Measurements from ENCODE around the gene PNMA8B.
A peak's percentile ranks its signal among the peaks of the same experiment; 100 is the strongest.

PNMA8B gene

DNA sequence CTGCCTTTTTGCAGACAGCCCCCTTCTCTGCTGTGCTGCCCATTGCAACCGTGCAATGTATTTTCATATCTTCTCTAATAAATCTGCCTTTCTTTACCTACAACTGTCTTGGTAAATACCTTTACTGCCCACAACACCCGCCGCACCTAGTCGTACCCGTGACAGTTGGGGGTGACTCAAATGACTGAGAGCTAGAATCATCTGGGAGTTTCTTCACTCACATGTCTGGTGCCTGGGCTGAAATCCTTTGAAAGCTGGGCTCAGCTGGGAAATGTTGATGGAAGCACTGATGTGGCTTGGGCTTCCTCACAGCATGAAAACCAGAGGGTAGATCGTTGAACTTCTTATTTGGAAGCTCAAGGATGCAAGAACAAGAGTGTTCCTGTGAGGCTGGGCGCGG lies 21.5 kb downstream of the PNMA8B start:
- TF ChIP-seq, protein P1, sequence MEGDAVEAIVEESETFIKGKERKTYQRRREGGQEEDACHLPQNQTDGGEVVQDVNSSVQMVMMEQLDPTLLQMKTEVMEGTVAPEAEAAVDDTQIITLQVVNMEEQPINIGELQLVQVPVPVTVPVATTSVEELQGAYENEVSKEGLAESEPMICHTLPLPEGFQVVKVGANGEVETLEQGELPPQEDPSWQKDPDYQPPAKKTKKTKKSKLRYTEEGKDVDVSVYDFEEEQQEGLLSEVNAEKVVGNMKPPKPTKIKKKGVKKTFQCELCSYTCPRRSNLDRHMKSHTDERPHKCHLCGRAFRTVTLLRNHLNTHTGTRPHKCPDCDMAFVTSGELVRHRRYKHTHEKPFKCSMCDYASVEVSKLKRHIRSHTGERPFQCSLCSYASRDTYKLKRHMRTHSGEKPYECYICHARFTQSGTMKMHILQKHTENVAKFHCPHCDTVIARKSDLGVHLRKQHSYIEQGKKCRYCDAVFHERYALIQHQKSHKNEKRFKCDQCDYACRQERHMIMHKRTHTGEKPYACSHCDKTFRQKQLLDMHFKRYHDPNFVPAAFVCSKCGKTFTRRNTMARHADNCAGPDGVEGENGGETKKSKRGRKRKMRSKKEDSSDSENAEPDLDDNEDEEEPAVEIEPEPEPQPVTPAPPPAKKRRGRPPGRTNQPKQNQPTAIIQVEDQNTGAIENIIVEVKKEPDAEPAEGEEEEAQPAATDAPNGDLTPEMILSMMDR (IDR thresholded peaks at IDR 0.05; ENCODE audit: insufficient read depth, missing control alignments): no peak
- FAIRE-seq (no peak), DNase-seq (ENCODE audit: insufficient read length, low spot score) (no peak)

DNA sequence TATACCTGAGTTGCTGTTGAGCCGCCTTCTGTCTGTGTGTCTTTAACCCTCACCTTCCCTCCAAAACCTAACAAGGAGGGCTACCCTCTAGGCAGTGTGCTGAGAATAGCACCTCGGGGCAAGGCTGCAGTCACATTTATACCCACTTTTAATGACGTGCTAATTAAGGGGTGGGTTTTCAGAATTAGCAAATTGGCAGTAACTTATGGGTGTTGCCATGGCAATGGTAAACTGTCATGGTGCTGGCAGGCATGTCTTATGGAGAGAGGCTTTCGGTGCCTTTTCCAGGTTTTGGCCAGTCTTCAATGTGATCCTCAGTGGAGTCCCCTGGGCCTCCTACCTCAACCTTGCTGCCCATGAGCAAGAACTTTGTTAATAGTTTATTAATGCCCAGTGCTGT lies 23.1 kb downstream of the PNMA8B start:
- TF ChIP-seq, protein P1 (IDR thresholded peaks at IDR 0.05; ENCODE audit: insufficient read depth, missing control alignments): no peak
- no peak for FAIRE-seq

DNA sequence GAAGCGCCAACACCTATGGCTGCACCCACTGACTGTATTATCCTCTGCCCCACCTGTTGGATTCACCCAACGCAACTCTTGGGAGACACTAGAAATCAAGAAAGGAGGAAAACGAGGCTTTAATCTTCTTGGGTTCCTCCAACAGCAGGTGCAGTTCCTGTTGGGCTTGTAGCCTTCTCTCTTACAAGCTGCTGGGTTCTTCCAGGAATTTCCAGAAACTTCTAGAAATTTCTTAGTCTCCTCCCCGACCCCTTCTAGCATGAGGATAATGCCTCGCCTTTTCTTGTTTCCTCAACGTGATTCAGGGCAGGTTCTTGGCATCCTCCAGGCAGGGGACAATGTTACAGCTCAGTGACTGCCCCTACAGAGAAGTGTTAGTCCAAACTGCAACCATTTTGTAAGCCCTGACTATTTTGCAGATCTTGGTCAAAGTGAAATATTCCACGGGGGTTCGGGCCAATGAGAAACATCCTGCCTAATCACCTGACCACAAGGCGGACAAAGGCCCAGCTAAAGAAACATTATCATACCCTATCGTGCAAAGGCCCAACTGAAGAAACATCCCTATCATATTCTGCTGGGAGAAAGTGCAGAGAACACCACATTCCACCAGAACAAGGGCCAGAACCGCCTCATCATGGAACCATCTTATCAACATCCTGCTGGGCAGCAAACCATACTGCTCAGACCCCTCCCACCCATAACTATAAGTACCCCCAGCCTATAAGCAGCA lies 23.7 kb downstream of the PNMA8B start:
- no peak for FAIRE-seq
- DNase-seq (ENCODE audit: insufficient read length, low spot score): no peak
- TF ChIP-seq, protein P1 (IDR thresholded peaks at IDR 0.05; ENCODE audit: insufficient read depth, missing control alignments): no peak

More for the DNA sequence above, 23.1 kb downstream of the PNMA8B start:
- no peak for DNase-seq (ENCODE audit: insufficient read length, low spot score)

DNA sequence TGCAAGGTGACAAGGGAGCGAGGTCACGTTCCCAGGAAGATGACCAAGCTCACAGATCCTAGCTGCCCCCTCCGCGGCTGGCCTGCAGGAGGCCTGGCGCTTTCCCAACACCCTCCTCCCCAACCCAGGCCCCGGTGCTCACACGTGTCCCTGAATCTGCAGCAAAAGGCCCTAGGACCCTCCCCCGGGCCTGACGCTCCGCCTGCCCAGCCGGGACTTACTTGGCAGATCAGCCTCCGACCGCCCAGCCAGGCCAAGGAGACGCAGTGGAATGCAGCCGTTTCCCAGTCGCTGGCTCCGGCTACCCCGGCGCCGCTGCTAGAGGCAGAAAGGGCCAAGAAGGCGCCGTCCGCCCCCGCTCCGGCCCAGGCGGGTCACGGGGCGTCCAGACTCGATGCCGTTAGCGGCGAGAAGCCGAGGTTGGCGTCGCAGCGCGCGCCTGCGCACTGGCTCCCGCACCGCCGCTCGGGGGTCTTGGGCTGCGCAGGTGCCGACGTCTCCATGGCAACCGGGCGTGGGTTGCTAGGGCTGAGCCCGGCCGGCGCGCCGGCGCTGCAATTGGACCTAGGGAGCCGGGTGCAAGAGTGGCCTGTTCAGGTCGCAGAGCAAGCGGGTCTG lies 24.4 kb downstream of the PNMA8B start, which contains the start of gene PNMA8A:
PNMA8A (minus strand) TSS at position 448 of the 618 bp plus-strand sequence. CDS start 528 bp downstream, outside the sequence.
- DNase-seq (ENCODE audit: insufficient read length, low spot score) (peak; percentile 99), FAIRE-seq (no peak)
- TF ChIP-seq, protein P1 (IDR thresholded peaks at IDR 0.05; ENCODE audit: insufficient read depth, missing control alignments): no peak

DNA sequence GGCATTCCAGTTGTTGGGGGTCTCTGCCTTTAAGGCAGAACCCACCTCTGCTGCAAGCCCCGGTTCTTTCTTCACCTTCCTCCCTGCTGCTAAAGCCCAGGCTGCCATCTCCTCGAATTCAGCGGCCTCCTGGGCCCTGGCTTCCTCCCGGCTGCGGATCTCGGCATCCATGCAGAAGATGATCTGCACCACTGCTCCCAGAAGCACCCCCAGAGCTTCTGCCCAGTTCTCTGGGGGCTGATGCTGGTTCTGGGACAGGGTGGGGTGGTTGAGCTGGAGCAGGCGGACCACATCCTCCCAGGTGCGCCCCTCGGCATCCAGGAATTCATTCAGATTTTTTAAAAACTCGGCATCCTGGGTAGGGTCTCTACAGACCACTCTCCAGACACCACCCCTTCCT lies 25.3 kb downstream of the PNMA8B start:
- no peak for DNase-seq (ENCODE audit: insufficient read length, low spot score)
- TF ChIP-seq, protein P1 (IDR thresholded peaks at IDR 0.05; ENCODE audit: insufficient read depth, missing control alignments): no peak
- no peak for FAIRE-seq

DNA sequence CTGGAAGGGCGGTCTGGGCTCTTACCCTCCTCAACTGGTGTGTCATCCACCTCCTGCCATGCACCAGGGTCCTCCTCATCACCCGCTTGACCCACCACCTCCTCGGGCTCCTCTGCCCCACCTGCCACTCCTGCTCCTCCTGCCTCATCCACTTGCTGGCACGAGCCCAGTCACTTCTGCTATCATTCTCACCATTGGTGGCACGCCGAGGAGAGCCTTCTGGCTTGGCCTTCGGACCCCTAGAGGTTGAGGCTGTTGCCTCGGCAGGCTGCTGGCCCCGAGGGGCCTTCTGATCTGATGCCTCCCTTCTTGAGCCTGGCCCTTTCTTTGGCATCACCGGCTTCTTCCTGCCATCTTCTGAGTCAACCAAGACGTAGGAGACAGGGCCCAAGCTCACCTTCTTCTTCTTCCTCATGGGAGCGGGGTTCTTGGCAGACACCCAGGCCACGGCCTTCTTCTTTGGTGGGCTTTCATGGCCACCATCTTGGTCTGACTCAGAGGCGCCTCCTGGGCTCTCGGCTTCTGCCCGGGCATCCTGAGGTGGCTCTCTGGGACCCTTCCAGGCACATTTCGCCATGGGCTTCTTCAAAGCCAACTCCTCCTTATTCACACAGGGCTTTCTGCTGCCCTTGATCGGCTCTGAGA lies 26.0 kb downstream of the PNMA8B start:
- TF ChIP-seq, protein P1 (IDR thresholded peaks at IDR 0.05; ENCODE audit: insufficient read depth, missing control alignments): no peak
- no peak for DNase-seq (ENCODE audit: insufficient read length, low spot score)
- FAIRE-seq: no peak
